GM12872 (cell line): ENCODE measurements around the gene MYBPC3.

Source experiments
- TF ChIP-seq, protein P1 (sequence below): IDR thresholded peaks from 3 replicates; pipeline ENCODE4 v1.5.1; 2011; ENCODE audit warnings: low read depth, mild to moderate bottlenecking, low read length, moderate library complexity; ENCODE audit not compliant: insufficient read depth

MYBPC3 gene

DNA sequence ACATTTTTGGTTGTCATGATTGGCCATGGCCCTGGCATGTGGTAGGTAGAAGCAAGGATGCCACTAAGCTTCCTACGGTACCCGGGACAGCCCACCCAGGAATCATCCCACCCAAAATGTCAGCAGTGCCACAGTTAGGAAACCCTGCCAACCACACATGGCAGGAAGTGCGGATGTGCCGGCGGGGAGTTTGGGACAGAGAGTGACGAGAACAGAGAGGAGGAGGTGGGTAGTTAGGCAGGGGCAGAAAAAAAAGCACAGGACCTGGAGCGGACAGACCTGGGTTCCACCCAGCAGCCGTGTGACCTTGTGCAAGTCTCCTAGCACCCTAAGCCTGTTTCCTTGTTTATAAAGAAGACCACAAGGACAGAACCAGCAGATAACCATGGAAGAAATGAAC lies 22.5 kb upstream of the MYBPC3 start:
- TF ChIP-seq, protein P1, sequence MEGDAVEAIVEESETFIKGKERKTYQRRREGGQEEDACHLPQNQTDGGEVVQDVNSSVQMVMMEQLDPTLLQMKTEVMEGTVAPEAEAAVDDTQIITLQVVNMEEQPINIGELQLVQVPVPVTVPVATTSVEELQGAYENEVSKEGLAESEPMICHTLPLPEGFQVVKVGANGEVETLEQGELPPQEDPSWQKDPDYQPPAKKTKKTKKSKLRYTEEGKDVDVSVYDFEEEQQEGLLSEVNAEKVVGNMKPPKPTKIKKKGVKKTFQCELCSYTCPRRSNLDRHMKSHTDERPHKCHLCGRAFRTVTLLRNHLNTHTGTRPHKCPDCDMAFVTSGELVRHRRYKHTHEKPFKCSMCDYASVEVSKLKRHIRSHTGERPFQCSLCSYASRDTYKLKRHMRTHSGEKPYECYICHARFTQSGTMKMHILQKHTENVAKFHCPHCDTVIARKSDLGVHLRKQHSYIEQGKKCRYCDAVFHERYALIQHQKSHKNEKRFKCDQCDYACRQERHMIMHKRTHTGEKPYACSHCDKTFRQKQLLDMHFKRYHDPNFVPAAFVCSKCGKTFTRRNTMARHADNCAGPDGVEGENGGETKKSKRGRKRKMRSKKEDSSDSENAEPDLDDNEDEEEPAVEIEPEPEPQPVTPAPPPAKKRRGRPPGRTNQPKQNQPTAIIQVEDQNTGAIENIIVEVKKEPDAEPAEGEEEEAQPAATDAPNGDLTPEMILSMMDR, result no peak

DNA sequence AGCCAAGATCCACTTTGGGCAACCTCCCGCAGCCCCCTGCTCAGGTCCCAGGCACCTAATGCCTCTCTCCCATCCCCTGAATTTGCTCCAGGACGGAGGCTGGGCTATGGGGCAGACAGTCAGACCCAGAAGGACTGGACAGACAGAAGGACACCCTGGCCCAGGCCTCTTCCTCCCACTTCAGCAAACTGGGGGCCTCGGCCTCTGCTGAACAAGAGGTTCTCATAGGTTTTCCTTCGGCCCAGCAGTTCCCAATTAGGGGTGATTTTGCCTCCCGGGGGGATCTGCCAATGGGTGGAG lies 22.2 kb upstream of the MYBPC3 start:
- TF ChIP-seq, protein P1, result no peak

DNA sequence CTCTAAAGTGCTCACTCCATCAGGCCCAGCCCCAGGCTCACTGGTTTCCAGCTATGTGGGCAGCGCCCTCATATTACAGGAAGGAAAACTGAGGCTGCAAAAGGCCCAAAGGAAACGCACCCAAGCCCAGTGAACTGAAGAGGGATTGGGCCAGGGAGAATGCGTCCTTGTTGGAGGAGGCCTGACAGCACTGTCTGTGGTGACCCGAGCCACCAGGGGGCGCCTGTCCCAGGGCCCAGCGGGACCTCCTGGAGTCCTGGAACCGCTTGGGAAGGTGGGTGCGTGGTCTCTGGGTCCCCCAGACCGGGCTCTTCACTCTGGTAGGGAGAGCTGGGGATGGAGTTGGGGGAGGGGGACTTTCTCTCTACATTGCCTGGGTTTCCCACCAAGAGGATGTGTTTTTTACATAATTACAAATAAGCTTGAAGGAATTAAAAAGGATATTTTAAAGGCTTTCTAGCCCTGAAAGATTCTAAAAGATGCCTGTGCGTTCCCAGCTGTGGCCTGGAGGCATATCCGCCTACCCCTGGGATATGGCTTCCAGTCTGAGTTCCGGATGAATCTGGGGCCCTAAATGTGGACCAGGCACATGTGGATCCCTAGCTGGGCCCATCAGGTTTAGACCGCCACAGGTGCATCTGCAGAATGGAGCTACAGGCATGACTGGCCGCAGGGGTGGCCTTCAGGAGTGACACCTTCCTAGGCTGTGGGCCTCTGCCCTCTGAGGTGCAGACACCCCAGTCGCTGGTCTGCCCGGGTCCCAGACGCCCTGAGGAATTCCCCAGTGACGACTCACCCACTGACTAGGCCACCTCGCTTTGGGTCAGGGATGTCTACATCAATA lies 21.6 kb upstream of the MYBPC3 start:
- TF ChIP-seq, protein P1, result peak; percentile 97

DNA sequence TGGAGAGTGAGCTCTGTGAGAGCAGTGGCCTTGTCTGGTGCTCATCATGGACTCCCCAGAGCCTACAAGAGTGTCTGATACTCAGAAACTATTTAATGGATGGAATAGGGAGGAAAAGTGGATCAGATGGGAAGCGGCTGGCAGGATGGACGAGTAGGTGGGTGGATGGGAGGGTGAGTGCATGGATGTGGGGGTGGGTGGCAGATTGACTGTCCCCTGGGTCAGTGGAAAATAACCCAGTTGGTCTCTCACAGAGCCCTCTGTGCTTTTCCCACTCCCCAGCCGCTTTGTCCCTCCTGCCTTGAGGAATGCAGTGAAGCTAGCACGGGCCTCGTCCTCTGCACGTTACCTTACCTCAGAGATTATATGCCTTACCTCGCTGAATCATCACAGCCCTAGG lies 19.9 kb upstream of the MYBPC3 start:
- TF ChIP-seq, protein P1, result no peak

DNA sequence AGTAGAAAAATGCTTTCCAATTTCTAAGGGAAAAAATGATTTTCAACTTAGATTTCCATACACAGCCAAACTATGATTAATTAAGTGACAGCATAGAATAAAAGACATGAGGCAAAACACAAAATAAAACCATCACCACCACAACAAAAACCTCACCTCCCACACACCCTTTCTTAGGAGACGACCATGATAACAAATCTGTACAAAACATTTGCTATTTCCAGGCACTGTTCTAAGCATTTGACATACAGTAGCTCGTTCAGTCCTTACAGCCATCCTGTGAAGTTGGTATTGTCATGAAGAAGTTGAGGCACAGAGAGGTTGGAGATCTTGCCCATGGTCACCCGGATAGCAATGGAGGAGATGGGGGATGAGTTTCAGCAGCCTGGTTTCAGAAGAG lies 17.2 kb upstream of the MYBPC3 start:
- TF ChIP-seq, protein P1, result no peak

DNA sequence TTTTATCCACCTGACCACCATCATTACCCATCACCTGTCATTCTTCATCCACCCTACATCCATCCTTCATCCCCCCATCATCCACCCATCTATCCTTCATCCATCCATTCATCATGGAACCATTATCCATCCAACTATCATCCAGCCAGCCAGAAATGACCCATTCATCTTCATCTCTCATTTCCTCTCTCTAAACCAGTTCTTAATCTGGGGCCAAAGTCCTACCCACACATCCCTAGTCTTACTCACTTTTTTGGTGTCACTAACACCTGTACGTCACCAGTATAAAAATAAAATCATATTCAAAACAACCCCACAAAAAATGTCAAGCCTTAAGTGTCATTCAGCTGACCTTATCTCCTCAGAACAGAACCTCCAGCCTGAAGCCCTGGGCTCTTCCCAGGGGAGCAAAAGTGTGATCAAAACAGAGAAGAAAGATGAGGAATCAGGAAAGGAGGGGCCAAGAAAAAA lies 13.6 kb upstream of the MYBPC3 start:
- TF ChIP-seq, protein P1, result no peak

DNA sequence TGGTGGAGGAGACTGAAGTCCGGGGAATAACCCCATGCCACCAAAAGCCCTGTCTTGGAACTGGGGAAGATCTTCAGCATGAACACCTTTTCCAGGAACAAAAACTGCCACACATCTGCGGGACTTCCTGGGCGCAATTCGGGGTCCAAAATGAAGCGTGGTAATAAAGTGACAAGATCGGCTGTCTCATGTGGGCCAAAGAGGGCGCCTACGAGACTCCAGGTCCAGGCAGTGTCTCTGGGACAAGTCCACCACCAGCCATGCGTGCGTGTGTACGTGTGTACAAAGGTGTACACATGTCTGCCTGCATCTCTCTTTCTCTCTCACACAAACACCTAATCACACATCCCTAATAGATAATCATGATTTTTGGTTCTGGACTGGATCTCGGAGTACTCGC lies 8.9 kb upstream of the MYBPC3 start:
- TF ChIP-seq, protein P1, result no peak

DNA sequence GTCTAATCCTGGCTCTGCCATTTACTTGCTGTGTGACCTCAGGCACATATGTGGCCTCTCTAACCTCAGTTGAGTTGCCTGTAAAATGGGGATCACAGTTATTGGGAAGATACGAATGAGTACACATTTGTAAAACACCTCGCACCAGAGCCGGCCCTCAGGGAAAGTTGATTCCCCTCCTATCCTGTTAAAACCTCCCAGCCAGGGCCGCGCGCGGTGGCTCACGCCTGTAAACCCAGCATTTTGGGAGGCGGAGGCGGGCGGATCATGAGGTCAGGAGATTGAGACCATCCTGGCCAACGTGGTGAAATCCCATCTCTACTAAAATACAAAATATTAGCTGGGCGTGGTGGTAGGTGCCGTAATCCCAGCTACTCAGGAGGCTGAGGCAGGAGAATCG lies 7.8 kb upstream of the MYBPC3 start:
- TF ChIP-seq, protein P1, result no peak
